Ammon's horn (tissue), 1 donor: ENCODE results near the gene SOX9.
A peak's percentile ranks its signal among the peaks of the same experiment; 100 is the strongest.
"Not testable (repeated sequence)": the region's sequence is repeated elsewhere in the genome, so short reads cannot be mapped to it uniquely, and the experiment has no call there.

Experiments used
- DNase-seq: peaks from one replicate; pipeline ENCODE4 v3.0.0-alpha.2; 2016; ENCODE audit warnings: low spot score

SOX9 gene

GRCh38 chr17:72126575-72127486, 6.0 kb downstream of the SOX9 start:
- DNase-seq, result peak; percentile 37

DNA sequence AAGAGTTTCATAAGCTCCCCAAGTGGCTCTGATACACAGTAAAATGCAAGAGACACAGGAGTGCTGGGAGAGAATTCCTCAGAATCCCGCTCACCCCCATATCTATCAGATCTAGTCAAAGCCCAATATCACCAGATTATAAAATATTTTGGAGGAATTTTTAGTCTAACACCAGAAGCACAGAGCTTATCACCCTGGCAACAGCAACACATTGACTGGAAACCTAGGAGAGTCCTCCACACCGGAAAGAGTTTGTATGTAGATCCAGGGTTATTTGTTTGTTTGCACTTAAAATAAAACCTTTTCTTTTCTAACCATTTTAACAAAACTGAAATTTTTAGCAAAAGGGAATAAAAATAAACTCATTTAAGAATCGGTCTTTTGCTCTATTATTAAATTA, 7.2 kb downstream of the SOX9 start:
- DNase-seq, result peak; percentile 46

- peak; percentile 32 for DNase-seq
Observed at GRCh38 chr17:72134608-72135394, 14.0 kb downstream of the SOX9 start.

DNA sequence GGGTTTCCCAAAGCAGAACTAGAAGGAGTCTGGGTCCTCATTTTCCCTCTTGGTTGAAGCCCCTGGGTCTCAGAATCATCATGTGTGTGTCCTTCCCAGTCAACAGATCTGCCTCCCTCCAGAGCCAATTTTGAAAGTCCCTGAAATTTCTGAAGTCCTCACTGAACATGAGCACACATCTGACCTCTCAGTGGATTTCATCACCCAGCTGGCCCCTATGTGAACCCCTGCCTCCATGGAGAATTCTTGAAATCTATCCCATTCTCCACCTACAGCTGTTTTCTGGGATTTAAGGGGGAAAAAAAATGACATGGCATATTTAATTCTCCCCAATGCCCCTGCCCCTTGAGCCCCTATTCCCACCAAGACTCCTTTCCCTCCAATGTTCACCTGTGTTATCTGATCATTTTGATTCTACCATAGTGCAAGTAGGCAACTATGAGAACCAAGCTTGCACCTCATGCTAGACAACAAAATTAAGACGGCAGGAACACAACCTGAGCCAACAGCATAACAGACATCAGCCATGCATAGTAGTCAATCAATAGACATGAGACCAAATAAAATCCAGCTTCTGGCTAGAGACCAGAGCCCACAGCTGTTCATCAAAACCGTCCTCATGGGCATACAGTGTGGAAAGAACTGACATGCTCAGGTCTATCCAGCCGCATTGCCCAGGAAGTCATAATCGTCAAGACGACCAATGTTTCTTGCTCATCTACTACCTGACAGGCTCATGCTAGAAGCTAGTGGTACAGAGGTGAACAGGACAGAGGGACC, 14.9 kb downstream of the SOX9 start:
- DNase-seq, result no peak

- DNase-seq, result no peak
Observed at GRCh38 chr17:72136692-72137091, 15.9 kb downstream of the SOX9 start.

DNA sequence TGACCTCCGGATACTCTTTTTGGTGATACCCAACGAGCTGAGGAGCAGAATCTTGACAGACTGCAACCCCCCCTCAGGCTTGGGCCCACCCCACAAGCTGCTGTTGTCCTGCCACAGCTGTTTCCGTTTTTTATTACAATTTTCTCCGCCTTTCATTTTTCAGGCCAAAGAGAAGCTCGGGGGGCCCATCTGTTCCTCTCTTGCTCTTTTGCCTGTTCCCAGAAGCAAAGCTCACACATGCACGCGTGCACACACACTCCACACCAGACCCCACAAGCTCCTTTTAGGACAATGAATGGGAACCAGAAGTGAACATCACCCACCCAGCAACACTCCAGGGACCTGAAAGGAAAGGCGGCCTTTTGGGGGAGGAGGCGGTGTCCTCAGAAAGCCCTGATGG, 16.3 kb downstream of the SOX9 start:
- no peak for DNase-seq

GRCh38 chr17:72139212-72139611, 18.4 kb downstream of the SOX9 start:
- DNase-seq, result no peak

- no peak for DNase-seq
Observed at GRCh38 chr17:72141336-72141735, 20.5 kb downstream of the SOX9 start.

DNA sequence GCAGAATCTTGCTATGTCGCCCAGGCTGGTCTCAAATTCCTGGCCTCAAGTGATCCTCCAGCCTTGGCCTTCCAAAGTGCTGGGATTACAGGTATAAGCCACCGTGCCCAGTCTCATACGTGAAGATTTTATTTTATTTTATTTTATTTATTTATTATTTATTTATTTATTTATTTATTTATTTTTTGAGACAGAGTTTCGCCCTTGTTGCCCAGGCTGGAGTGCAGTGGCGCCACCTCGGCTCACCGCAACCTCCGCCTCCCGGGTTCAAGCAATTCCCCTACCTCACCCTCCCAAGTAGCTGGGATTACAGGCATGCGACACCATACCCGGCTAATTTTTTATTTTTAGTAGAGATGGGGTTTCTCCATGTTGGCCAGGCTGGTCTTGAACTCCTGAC, 21.3 kb downstream of the SOX9 start:
- DNase-seq, result not testable (repeated sequence)

DNA sequence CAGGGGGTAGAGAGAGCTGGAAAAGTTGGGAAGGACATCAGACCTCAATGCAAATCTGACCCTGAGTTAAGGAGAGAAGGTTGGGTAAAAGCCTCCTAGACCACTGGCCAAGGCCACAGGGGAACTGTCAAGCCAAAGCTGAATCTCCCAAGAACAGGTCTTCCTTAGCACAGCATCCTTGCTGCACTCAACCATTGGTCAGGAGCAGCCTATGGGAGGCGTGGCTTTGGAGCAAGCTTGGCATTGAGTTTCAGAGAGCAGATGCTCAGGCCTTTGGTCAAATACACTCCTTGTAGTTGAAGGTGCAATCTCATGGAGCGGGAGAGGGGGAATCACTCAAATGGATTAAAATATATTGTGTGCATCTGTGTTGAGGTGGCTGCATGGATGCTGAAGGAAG, 21.8 kb downstream of the SOX9 start:
- DNase-seq, result no peak

- no peak for DNase-seq
Observed at GRCh38 chr17:72143245-72143644, 22.4 kb downstream of the SOX9 start.

DNA sequence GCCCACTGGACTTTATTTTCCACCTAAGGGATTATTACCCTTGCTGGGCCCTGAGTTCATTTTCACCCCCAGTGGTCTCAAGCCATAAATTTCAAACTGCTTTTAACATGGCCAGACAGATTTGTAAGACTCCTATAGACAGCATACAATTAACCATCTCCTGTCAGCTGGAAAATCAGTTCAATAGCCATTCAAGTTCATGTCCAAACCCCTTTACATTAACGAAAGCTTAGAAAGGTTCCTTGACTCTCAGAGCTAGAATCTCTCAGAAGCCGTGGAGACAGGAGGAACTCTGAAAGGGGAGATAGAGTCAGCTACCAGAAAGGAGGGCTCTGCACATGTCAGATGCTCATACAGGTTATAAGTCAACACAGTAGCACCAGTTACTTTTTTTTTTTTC, 23.3 kb downstream of the SOX9 start:
- DNase-seq, result no peak

DNA sequence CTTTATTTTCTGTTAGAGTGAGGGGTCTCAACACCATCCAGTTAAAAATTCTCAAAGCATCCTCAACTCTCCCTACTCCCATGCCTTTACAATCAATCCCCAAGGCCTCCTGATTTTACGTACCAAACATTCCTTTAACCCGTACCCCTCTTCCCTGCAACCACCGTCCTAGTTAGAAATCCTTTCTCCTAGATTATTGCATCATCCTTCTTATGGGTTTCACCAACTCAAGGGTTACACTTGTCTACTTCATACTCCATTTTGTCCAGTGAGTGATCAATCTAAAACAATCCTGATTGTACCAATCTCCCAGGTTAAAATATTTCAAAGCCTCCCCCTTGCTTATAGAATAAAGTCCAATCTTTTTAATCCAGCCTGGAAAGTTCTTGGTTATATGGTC, 24.7 kb downstream of the SOX9 start:
- no peak for DNase-seq

DNA sequence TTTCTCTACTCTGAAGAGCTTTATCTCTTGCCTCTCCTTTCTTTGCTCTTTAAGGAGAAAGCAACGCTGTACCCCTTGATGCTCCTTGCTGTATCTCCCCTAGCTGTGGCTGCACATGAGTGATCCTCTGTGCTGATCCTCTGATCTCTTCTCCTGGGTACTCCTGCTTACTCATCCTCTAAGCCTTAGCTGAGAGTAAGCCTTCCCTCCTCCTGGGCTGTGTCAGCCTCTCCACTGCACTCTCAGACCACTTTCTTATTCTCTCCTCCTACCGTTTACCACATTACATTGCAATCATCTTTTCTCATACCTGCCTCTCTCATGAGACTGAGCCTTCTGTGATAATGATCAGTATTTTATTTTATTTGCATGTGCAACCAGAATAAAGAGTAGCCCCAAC, 25.1 kb downstream of the SOX9 start:
- DNase-seq, result no peak

DNA sequence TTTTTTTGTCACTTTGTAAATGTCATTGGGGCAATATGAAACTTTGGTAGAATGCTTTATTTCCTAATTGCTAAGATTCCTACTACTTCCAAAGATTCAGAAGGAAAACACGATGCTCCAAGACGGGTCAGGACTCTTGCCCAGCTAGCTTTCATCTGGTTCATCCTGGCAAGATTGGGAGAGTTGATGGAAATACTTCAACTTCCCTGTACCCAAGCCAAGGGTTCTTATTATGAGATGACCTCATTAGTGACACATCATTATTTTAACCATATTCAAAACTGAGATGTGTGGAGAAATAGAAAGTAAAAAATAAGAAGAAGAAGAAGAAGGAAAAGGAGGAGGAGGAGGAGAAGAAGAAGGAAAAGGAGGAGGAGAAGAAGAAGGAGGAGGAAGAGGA, 25.6 kb downstream of the SOX9 start:
- no peak for DNase-seq

- peak; percentile 86 for DNase-seq
Observed at GRCh38 chr17:72150632-72151460, 30.0 kb downstream of the SOX9 start.

DNA sequence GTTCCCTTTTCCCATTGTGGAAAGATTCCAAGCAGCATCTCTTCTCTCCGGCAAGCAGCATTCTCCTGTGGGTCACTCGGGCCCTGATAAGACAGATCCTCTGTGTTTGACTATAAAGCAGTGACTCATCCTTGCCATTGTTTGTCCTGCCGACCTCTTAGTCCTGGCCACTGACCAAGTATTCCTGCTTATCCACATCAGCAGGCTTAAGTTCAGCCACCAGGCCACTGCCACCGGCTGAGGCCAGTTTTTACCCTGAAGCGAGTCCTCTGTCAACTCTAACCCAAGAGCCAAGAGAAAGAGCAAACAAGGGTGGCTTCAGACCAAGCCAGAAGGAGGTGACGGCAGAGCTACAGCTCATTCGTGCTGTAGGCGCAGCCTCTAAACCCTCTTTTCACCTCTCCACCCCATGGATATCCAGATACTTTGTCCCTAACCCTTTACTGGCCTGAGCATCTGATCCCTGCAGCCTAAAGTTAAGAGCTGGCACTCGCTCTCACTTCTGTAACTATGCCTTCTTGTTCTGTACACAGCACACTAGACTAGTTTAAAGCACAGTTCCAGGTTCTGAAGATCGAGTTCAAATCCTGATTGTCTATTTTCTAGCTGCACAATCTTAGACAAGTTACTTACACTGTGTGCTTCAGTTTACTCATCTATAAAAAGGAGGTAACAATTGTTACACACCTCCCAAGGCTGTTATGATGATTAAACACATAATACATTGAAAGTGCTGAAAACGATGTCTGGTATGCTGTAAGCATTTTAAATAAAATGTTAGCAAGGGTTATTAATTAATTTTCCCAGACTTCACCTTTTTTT, 31.0 kb downstream of the SOX9 start:
- peak; percentile 82 for DNase-seq

DNA sequence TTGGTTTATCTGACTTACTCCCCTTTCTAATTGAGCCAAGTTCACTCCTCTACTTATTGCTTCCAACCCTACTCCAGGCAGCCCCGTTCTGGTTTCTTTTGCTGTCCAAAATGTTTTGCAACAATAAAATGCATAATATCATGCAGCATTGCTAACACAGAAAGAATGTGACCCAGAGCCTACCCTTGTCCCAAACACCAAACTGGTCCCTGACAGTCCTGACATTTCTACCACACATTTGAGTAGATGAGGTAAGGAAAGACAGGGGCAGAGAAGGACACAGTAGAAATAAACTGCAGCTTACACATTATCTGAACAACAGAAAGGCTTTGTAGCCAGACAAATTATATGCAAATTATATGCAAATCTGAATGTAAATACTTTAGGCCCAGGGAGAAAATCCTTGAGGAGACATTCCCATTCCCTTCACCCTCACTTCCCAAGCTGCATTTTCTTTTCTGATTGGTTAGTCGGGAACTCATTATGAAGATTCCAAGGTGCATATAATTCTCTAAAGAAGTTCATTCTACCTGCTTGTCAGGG, 31.6 kb downstream of the SOX9 start:
- no peak for DNase-seq

DNA sequence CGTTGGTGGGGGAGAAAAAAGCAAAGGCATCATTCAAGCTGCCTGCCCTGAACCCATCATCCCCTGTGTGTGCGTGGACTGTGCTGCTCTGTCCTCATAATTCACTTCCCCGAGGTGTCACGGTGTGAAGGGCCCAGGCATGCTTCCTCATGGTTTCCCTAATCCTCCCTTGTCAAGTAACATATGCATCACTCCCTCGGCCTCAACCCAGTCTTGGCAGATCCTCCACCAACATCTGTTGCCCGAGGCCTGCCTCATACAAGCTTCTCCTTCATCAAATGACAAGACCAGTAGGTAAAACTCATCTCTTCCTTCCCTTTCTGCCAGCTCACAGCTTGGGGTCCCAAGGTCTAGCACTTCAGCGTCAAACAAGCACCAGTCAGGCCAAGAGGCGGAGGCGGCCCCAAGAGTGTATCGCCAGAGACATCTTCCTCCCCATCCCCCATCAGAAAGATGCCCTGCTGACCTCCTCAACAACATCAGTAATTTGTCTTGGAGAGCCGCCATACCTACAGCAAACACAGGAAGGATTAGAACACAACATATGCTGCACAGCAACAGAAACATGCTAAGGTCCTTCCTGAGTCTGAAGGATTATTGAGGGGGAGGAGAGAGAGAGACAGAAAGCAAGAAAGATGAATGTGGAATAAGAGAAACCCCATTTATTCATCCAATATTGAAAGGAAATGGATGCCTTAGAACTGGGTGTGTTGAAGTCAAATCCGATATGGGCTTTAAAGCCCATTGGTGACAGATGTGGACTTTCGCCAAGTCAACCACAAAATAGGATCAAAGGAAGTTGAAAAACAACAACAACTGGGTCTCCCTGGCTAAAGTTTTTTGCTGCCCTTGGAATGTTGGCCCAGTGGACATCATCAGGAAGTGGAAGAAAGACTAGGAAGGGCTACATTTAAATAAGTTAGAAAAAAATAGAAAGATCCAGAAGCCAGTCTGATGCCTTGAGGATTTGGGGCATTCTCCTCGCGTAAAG, 38.4 kb downstream of the SOX9 start:
- DNase-seq, result no peak
